Neural progenitor cell (in vitro differentiated cells): ENCODE data around the gene SDK1. TPM values are rescaled to one million over a fixed set of nuclear protein-coding genes. Genes with fewer than 3 reads are reported as not detected.

Experiments
- DNase-seq: peaks from one replicate; pipeline ENCODE4 v3.0.0-alpha.2; 2016; ENCODE audit warnings: low spot score
- H2AFZ ChIP-seq: fragments of 200-600 bp; sonication (generic); replicated peaks from 2 replicates; pipeline ENCODE4 v1.6.1; 2016; ENCODE audit warnings: antibody characterized with exemption
- H3F3A ChIP-seq: fragments of 200-600 bp; sonication (generic); 2 replicates; pipeline ENCODE4 v1.6.1; 2016; ENCODE audit warnings: antibody characterized with exemption, low read depth
- H3K27ac ChIP-seq: fragments of 200-600 bp; sonication (generic); 2 replicates; pipeline ENCODE4 v1.5.1; 2016; ENCODE audit warnings: mild to moderate bottlenecking
- H3K27me3 ChIP-seq: fragments of 200-600 bp; sonication (generic); 2 replicates; pipeline ENCODE4 v1.6.1; 2016; ENCODE audit warnings: mild to moderate bottlenecking, moderate library complexity
- H3K36me3 ChIP-seq: fragments of 200-600 bp; sonication (generic); 2 replicates; pipeline ENCODE4 v1.5.1; 2016
- H3K4me1 ChIP-seq: fragments of 200-600 bp; sonication (generic); 2 replicates; pipeline ENCODE4 v1.6.1; 2016; ENCODE audit warnings: mixed run types
- H3K4me2 ChIP-seq: fragments of 200-600 bp; sonication (generic); 2 replicates; pipeline ENCODE4 v1.6.1; 2016
- H3K4me3 ChIP-seq: fragments of 200-600 bp; sonication (generic); 2 replicates; pipeline ENCODE4 v1.5.1; 2016
- H3K79me2 ChIP-seq: fragments of 200-600 bp; sonication (generic); 2 replicates; pipeline ENCODE4 v1.6.1; 2016; ENCODE audit warnings: low read depth
- H3K9ac ChIP-seq: fragments of 200-600 bp; sonication (generic); 2 replicates; pipeline ENCODE4 v1.6.1; 2016
- H3K9me3 ChIP-seq: fragments of 200-600 bp; sonication (generic); 2 replicates; pipeline ENCODE4 v1.5.1; 2016; ENCODE audit warnings: low read depth
- H4K20me1 ChIP-seq: fragments of 200-600 bp; sonication (generic); 2 replicates; pipeline ENCODE4 v1.6.1; 2016; ENCODE audit warnings: low read depth
- H3K27ac Mint-ChIP-seq: 3 replicates; pipeline ENCODE4 v1.8.0; 2021; ENCODE audit warnings: mixed read lengths
- H3K27me3 Mint-ChIP-seq: 2 replicates; pipeline ENCODE4 v1.8.0; 2022; ENCODE audit warnings: low read depth, mild to moderate bottlenecking, inconsistent platforms, moderate library complexity, mixed read lengths; ENCODE audit not compliant: insufficient read depth
- H3K36me3 Mint-ChIP-seq: 3 replicates; pipeline ENCODE4 v1.8.0; 2021; ENCODE audit warnings: mixed read lengths
- H3K4me1 Mint-ChIP-seq: 3 replicates; pipeline ENCODE4 v1.8.0; 2021; ENCODE audit warnings: mixed read lengths
- H3K4me3 Mint-ChIP-seq: 3 replicates; pipeline ENCODE4 v1.8.0; 2021; ENCODE audit warnings: mild to moderate bottlenecking, moderate library complexity, mixed read lengths
- H3K9me3 Mint-ChIP-seq: 3 replicates; pipeline ENCODE4 v1.8.0; 2020; ENCODE audit warnings: mixed read lengths
- CTCF ChIP-seq: fragments of 200-600 bp; sonication (generic); IDR thresholded peaks from 2 replicates; pipeline ENCODE4 v1.5.1; 2017; ENCODE audit warnings: antibody characterized with exemption, mild to moderate bottlenecking
- EZH2 ChIP-seq: fragments of 200-600 bp; sonication (generic); IDR thresholded peaks from 2 replicates; pipeline ENCODE4 v1.6.1; 2017; ENCODE audit warnings: antibody characterized with exemption, mild to moderate bottlenecking, moderate library complexity
- EZH2phosphoT487 ChIP-seq: fragments of 200-600 bp; sonication (generic); IDR thresholded peaks from 2 replicates; pipeline ENCODE4 v1.6.1; 2017; ENCODE audit warnings: antibody characterized with exemption
- total RNA-seq: library from RNA; depleted of rRNA; stranded (reverse); fragments of >200 nt; gene quantifications from 2 replicates; pipeline ENCODE4 v1.2.3, GENCODE V29; 2015; ENCODE audit warnings: low replicate concordance

SDK1 gene
- total RNA-seq, 1 donor from 2014 or later = 4.9 TPM

GRCh38 chr7:3861941-3862340, 560.9 kb downstream of the SDK1 start:
- Mint-ChIP-seq H3K27ac (no peak overlapping the region), H3K36me3 (peaks cover 4% of the 10 kb centered on the region), H3K27me3 (no peaks in the 10 kb centered on the region), H3K9me3 (peaks cover 11% of the 10 kb centered on the region), H3K4me1 (peaks cover 12% of the 10 kb centered on the region), H3K4me3 (no peak overlapping the region)
- DNase-seq = no peak
- no peak for TF ChIP-seq EZH2
- no peak for TF ChIP-seq EZH2phosphoT487
- no peak for TF ChIP-seq CTCF
- H3K4me3 ChIP-seq = no peak overlapping the region
- H3K27me3 ChIP-seq = no peaks in the 10 kb centered on the region
- no peak overlapping the region for H3K9ac ChIP-seq
- H3F3A ChIP-seq = peaks cover 9% of the 10 kb centered on the region
- H3K4me2 ChIP-seq = peak overlapping the region; percentile 7
- no peaks in the 10 kb centered on the region for H3K79me2 ChIP-seq
- no peaks in the 10 kb centered on the region for H3K9me3 ChIP-seq
- no peak overlapping the region for H3K27ac ChIP-seq
- H4K20me1 ChIP-seq = no peaks in the 10 kb centered on the region
- peak overlapping the region; percentile 11 for H2AFZ ChIP-seq
- no peaks in the 10 kb centered on the region for H3K36me3 ChIP-seq
- H3K4me1 ChIP-seq = peaks cover 18% of the 10 kb centered on the region

GRCh38 chr7:3862774-3863173, 561.7 kb downstream of the SDK1 start:
- Histone ChIP-seq H3K9me3 (no peaks in the 10 kb centered on the region), H3K36me3 (no peaks in the 10 kb centered on the region), H3K79me2 (no peaks in the 10 kb centered on the region), H3K27ac (no peak overlapping the region), H3K27me3 (no peaks in the 10 kb centered on the region), H3K4me3 (no peak overlapping the region), H3K4me1 (peaks cover 18% of the 10 kb centered on the region), H3K9ac (no peak overlapping the region), H3F3A (peaks cover 9% of the 10 kb centered on the region), H3K4me2 (no peak overlapping the region), H2AFZ (no peak overlapping the region), H4K20me1 (no peaks in the 10 kb centered on the region)
- TF ChIP-seq EZH2 (no peak), EZH2phosphoT487 (no peak), CTCF (no peak)
- H3K27me3 Mint-ChIP-seq = no peaks in the 10 kb centered on the region
- peaks cover 12% of the 10 kb centered on the region for H3K9me3 Mint-ChIP-seq
- H3K4me1 Mint-ChIP-seq = peaks cover 12% of the 10 kb centered on the region
- H3K36me3 Mint-ChIP-seq = peaks cover 4% of the 10 kb centered on the region
- no peak overlapping the region for H3K4me3 Mint-ChIP-seq
- peak; percentile 15 for DNase-seq
- no peak overlapping the region for H3K27ac Mint-ChIP-seq

- Histone ChIP-seq H3K4me3 (no peak overlapping the region), H3K79me2 (no peaks in the 10 kb centered on the region), H3K4me1 (peaks cover 15% of the 10 kb centered on the region), H4K20me1 (no peaks in the 10 kb centered on the region), H3K9me3 (no peaks in the 10 kb centered on the region), H3F3A (peaks cover 9% of the 10 kb centered on the region), H3K27me3 (no peaks in the 10 kb centered on the region), H3K36me3 (no peaks in the 10 kb centered on the region), H3K27ac (no peak overlapping the region), H3K9ac (no peak overlapping the region), H2AFZ (no peak overlapping the region), H3K4me2 (no peak overlapping the region)
- no peaks in the 10 kb centered on the region for H3K27me3 Mint-ChIP-seq
- no peak for DNase-seq
- H3K4me3 Mint-ChIP-seq = no peak overlapping the region
- H3K36me3 Mint-ChIP-seq = peaks cover 6% of the 10 kb centered on the region
- no peak for TF ChIP-seq EZH2
- no peak for TF ChIP-seq EZH2phosphoT487
- no peak for TF ChIP-seq CTCF
- peaks cover 8% of the 10 kb centered on the region for H3K4me1 Mint-ChIP-seq
- H3K27ac Mint-ChIP-seq = peak overlapping the region; percentile 35
- H3K9me3 Mint-ChIP-seq = peaks cover 20% of the 10 kb centered on the region
These were observed 565.2 kb downstream of the SDK1 start for GRCh38 chr7:3866277-3866676.
